Activated T-cell treated with anti-CD3 and anti-CD28 coated beads, Interleukin-2, amount 50 U/mL, for 24 hours (primary cell): ENCODE measurements around the gene THOC6.
A peak's percentile ranks its signal among the peaks of the same experiment; 100 is the strongest.
"Not testable (repeated sequence)": the region's sequence is repeated elsewhere in the genome, so short reads cannot be mapped to it uniquely, and the experiment has no call there.

Source experiments
- DNase-seq: peaks from one replicate; pipeline ENCODE4 v3.0.0-alpha.2; 2020
- H3K27ac Mint-ChIP-seq: 2 replicates; pipeline ENCODE4 v1.8.0; 2020; ENCODE audit warnings: mild to moderate bottlenecking, mixed read lengths
- H3K27me3 Mint-ChIP-seq: 2 replicates; pipeline ENCODE4 v1.8.0; 2020; ENCODE audit warnings: mixed read lengths
- H3K36me3 Mint-ChIP-seq: 2 replicates; pipeline ENCODE4 v1.8.0; 2020; ENCODE audit warnings: low read depth, mixed read lengths
- H3K4me1 Mint-ChIP-seq: 2 replicates; pipeline ENCODE4 v1.8.0; 2020; ENCODE audit warnings: low read depth, mixed read lengths
- H3K4me3 Mint-ChIP-seq: 2 replicates; pipeline ENCODE4 v1.8.0; 2020; ENCODE audit warnings: mild to moderate bottlenecking, moderate library complexity, mixed read lengths
- H3K9me3 Mint-ChIP-seq: 2 replicates; pipeline ENCODE4 v1.8.0; 2020; ENCODE audit warnings: mixed read lengths

Gene THOC6

DNA sequence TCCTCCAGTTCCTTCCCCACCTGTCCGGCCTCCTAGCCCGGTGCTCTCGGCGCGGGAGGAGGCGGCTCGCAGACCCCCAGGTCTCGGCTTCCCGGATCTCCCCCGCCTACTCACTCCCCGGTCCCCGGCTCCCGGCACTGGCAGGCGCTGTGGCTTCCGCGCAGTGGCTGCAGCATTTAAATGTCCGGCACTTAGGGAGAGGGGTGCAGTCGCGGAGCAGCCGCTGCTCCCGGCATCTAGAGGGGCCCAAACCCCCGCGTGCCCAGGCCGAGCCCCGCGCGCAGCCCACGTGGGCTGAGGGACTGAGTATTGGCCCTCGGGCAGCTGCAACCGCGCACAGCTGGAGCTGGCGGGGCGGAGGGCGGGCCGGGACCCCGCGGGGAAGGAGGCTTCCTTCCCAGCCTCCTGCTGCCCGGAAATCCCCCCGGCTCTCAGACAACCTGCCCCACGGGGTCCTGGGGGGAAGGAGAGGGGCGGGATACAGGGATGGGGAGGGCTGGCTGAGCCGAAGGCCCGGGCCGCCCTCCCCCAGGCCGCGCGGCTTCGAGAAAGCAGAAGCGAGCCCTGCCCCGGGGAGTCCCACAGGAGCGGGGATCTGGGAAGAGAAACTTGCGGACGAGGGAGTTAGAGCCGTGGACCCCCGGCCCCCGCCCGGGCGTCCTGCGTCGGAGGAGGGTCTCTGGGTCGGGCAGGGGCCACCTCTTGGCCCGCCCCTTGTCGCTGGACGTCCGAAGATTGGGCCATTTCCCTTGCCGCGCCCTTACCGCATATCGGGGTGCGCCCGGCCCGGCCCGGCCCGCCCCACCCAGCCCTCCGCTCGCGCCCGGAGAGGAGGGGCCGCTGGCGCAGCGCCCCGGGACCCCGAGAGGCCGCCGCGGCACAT lies 22.2 kb downstream of the THOC6 start, which contains the start of gene MMP25:
MMP25 (plus strand) TSS at position 804 of the 883 bp plus-strand sequence. CDS start 357 bp downstream, outside the sequence.
- H3K4me3 Mint-ChIP-seq: peak within 1 kb of the TSS; percentile 68
- peak within 1 kb of the TSS; percentile 22 for H3K27ac Mint-ChIP-seq
- no peaks in the 10 kb centered on the region for H3K36me3 Mint-ChIP-seq
- H3K4me1 Mint-ChIP-seq: peaks cover 16% of the 10 kb centered on the region
- H3K9me3 Mint-ChIP-seq: no peaks in the 10 kb centered on the region
- H3K27me3 Mint-ChIP-seq: peaks cover 63% of the 10 kb centered on the region
- DNase-seq: peak; percentile 55

DNA sequence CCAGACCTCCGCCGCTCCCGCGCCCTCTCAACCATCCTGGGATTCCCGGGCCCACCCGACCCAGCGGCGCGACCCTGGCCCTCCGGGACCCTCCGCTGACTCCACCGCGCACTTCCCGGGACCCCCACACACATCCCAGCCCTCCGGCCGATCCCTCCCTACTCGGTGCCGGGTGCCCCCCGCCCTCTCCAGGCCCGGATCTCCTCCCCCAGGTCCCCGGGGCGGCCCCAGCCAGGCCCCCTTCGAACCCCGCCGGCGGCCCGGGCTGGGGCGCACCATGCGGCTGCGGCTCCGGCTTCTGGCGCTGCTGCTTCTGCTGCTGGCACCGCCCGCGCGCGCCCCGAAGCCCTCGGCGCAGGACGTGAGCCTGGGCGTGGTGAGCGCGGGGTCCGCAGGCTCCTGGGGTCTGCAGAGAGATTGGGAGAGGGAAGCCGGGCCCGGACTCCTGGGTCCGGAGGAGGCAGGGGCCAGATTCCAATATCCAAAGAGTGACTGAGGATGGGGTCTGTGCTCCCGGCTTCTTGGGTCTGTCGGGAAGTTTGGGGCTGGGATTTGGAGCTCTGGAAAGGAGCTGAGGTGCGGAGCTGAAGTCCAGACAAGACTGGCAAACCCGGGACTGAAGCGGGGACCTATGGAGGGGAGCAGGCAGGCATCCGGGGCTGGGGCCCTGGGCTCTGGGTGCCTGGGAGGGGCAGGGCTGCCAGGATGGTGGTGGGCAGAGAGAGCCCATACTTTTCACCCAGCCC lies 23.0 kb downstream of the THOC6 start:
- Mint-ChIP-seq H3K9me3 (no peaks in the 10 kb centered on the region), H3K4me3 (peak overlapping the region; percentile 36), H3K4me1 (peaks cover 20% of the 10 kb centered on the region), H3K27ac (no peak overlapping the region), H3K27me3 (peaks cover 56% of the 10 kb centered on the region), H3K36me3 (no peaks in the 10 kb centered on the region)
- no peak for DNase-seq

DNA sequence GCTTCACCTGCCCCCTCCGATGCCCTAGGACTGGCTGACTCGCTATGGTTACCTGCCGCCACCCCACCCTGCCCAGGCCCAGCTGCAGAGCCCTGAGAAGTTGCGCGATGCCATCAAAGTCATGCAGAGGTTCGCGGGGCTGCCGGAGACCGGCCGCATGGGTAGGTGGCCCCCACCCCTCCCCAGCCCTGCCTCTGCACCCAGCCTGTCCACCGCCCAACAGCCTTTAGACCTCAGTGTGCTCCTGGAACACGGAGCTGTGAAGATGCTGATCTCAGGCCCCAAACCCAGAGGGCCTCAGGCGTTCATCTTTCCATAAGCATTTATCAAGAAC lies 23.5 kb downstream of the THOC6 start:
- H3K27me3 Mint-ChIP-seq: peaks cover 53% of the 10 kb centered on the region
- no peak for DNase-seq
- H3K36me3 Mint-ChIP-seq: no peaks in the 10 kb centered on the region
- no peaks in the 10 kb centered on the region for H3K9me3 Mint-ChIP-seq
- no peak overlapping the region for H3K27ac Mint-ChIP-seq
- H3K4me1 Mint-ChIP-seq: peaks cover 23% of the 10 kb centered on the region
- no peak overlapping the region for H3K4me3 Mint-ChIP-seq

DNA sequence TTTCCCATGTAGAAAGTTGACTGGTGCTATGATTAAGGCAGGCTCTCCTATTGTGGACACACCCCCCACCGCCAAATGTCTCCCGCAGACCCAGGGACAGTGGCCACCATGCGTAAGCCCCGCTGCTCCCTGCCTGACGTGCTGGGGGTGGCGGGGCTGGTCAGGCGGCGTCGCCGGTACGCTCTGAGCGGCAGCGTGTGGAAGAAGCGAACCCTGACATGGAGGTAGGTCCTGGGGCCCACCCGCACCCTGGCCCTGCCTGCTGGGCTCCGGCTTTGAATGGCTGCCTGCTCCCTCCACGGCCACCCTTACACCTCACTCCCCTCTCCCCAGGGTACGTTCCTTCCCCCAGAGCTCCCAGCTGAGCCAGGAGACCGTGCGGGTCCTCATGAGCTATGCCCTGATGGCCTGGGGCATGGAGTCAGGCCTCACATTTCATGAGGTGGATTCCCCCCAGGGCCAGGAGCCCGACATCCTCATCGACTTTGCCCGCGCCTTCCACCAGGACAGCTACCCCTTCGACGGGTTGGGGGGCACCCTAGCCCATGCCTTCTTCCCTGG lies 26.2 kb downstream of the THOC6 start:
- Mint-ChIP-seq H3K9me3 (no peaks in the 10 kb centered on the region), H3K27me3 (peaks cover 26% of the 10 kb centered on the region), H3K4me1 (peaks cover 32% of the 10 kb centered on the region), H3K36me3 (peaks cover 12% of the 10 kb centered on the region), H3K27ac (no peak overlapping the region), H3K4me3 (no peak overlapping the region)
- DNase-seq: no peak

DNA sequence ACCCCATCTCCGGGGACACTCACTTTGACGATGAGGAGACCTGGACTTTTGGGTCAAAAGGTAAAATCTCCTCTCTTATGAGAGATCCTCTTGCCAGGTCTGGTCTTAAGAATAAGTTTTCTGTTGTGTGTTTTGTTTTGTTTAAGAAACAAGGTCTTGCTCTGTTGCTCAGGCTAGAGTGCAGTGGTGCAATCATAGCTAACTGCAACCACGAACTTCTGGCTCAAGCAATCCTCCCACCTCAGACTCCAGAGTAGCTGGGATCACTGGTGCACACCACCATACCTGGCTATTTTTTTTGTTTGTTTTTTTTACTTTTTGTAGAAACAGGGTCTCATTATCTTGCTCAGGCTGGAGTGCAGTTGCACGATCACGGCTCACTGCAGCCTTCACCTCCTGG lies 26.7 kb downstream of the THOC6 start:
- Mint-ChIP-seq H3K27me3 (peaks cover 21% of the 10 kb centered on the region), H3K4me3 (no peak overlapping the region), H3K36me3 (peaks cover 17% of the 10 kb centered on the region), H3K9me3 (no peaks in the 10 kb centered on the region), H3K27ac (no peak overlapping the region), H3K4me1 (peaks cover 33% of the 10 kb centered on the region)
- DNase-seq: no peak

DNA sequence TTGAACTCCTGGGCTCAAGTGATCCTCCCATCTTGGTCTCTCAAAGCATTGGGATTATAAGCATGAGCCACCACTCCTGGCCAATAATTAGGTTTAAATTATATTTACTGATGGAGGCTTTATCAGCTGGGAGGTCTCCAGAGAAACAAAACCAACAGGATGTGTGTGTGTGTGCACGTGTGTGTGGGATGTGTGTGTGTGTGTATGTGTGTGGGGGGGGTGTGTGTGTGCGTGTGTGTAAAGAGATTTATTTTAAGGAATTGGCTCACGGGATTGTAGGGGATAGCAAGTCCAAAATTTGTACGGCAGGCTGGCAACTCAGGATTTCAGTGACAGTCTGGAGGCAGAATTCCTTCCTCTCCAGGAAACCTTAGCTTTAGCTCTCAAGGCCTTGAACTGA lies 27.2 kb downstream of the THOC6 start:
- no peak for DNase-seq
- no peak overlapping the region for H3K27ac Mint-ChIP-seq
- peaks cover 37% of the 10 kb centered on the region for H3K4me1 Mint-ChIP-seq
- H3K27me3 Mint-ChIP-seq: peaks cover 18% of the 10 kb centered on the region
- no peaks in the 10 kb centered on the region for H3K9me3 Mint-ChIP-seq
- no peak overlapping the region for H3K4me3 Mint-ChIP-seq
- peaks cover 19% of the 10 kb centered on the region for H3K36me3 Mint-ChIP-seq

DNA sequence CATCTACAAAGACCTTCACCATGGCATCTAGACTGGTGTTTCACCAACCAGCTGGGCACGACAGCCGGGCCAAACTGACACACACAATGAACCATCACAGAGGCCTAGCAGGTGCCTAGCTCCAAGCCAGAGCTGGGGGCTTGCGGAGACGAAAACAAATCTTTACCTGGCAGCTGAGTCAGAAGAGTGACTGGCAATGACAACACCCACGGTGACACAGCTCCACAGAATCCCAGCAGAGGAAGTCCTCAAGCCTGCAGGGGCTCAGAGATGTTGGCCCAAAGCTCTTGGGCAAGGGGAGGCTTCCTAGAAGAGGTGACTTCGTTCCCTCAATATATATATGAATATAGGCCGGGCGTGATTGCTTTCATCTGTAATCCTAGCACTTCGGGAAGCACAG lies 27.7 kb downstream of the THOC6 start:
- Mint-ChIP-seq H3K4me1 (peaks cover 37% of the 10 kb centered on the region), H3K27ac (peak overlapping the region; percentile 6), H3K36me3 (peaks cover 19% of the 10 kb centered on the region), H3K4me3 (no peak overlapping the region), H3K27me3 (peaks cover 18% of the 10 kb centered on the region), H3K9me3 (no peaks in the 10 kb centered on the region)
- no peak for DNase-seq

DNA sequence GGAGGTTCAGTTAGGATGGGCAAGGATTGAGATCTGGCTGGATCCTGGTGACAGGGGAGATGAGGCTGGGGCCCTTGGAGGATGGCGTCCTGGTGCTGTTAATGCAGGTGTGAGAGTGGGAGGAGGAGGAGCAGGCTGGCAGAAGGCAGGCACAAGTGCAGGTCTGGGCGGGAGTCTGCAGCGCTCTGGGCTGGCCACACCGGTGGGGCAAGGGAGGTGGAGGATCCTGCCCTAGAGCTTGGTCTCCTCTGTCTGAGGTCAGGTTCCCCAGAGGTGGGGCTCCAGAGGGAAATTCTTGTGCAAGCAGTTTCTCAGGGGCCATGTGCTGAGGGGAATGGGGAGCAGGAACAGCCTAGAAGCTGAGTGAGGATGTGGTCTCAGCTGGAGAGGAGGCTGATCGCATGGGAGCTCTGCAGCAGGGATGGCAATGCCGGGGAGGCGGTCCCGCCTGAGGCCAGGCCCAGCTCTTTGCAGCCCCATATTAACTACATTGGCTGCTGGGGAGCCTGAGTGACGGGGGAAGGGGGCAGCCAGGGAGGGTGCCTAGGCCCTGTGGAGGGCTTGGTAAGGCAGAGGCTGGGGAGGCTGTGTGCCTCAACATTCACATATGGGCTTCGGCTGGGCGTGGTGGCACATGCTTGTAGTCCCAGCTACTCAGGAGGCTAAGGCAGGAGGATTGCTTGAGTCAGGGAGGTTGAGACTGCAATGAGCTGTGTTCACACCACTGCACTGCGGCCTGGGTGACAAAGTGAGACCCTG lies 28.9 kb downstream of the THOC6 start:
- DNase-seq: peak; percentile 60
- H3K4me3 Mint-ChIP-seq, H3K9me3 Mint-ChIP-seq, H3K27me3 Mint-ChIP-seq: not testable (repeated sequence)
- peaks cover 45% of the 10 kb centered on the region for H3K4me1 Mint-ChIP-seq
- H3K36me3 Mint-ChIP-seq: peaks cover 28% of the 10 kb centered on the region
- peak overlapping the region; percentile 55 for H3K27ac Mint-ChIP-seq

DNA sequence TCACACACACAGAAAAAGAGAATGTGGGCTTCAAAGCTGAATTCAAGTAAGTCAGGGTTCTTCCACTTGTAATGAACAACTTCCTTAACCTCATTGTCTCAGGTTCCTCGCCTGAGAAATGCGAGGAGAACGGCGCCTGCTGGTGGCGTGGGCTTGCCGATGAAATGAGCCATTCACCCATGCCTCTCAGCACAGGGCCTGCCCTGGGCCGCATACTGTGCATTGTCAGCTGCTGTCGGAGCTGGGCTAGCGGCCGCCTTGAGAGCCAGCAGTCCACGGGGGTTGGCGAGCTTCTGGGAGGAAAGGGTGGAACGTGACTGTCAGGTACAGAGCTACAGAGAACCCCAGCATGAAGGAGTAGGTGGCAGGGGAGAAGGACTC lies 29.5 kb downstream of the THOC6 start:
- H3K27ac Mint-ChIP-seq, H3K4me3 Mint-ChIP-seq, H3K27me3 Mint-ChIP-seq, H3K9me3 Mint-ChIP-seq, DNase-seq: not testable (repeated sequence)
- H3K4me1 Mint-ChIP-seq: peaks cover 43% of the 10 kb centered on the region
- peaks cover 28% of the 10 kb centered on the region for H3K36me3 Mint-ChIP-seq

DNA sequence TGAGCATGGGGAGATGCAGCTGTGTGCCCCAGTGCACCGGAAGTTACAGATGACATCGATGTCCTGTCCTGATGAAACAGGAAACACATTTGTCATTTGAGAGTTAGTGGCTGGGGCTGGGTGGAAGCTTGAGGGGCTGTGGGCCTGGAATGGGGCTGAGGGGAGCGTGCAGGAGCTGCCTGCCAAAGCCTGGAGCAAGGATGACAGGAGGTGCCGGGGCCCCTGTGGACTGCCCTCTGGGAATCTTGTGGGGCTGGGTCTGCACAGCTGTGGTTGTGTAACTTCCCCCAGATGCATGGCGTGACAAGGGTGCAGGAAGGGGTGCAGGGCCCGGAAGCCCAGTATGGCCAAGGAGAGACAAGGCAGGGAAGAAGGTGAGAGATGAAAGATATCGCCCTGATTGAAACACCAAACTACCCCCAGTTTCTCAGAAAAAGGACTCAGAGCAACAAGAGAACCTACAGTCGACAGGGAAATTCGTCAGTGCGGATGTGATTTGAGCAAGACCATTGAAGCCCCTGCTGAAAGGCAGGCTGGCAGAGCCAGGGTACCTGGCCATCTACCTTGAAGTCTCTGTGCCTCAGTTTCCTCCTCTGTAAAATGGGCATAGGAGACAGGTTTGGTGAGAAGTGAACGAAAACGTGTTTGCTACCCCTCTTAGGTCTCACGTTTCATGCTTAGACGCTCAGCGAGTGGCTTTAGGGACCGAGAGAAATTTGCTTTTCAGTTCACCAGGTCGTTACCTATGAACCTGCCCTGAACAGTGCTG lies 31.3 kb downstream of the THOC6 start:
- DNase-seq: no peak
- H3K4me3 Mint-ChIP-seq: peak overlapping the region; percentile 28
- H3K9me3 Mint-ChIP-seq: no peaks in the 10 kb centered on the region
- H3K4me1 Mint-ChIP-seq: peaks cover 46% of the 10 kb centered on the region
- H3K27me3 Mint-ChIP-seq: no peaks in the 10 kb centered on the region
- peak overlapping the region; percentile 79 for H3K27ac Mint-ChIP-seq
- H3K36me3 Mint-ChIP-seq: peaks cover 32% of the 10 kb centered on the region

DNA sequence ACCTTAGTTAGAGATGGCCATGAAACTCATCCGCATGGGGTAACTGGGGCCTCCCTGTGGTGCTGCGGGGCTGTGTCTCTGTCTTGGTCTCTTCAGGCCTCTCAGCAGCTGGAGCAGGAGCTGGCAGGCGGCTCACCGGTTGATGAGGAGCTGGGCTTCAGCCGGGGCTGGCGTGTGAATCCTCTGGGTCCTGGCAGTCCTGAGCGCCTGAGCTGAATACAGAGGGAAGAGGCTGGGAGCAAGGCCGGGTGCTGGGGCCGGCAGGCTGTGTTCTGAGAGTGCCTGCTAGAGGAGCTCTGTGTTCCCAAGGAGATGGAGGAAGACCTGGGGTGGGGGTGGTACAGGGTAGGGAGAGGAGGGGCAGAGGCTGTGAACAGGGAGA lies 31.9 kb downstream of the THOC6 start:
- Mint-ChIP-seq H3K4me1 (peaks cover 52% of the 10 kb centered on the region), H3K36me3 (peaks cover 32% of the 10 kb centered on the region), H3K27ac (peak overlapping the region; percentile 61)
- not testable (repeated sequence) for DNase-seq, H3K27me3 Mint-ChIP-seq, H3K9me3 Mint-ChIP-seq, H3K4me3 Mint-ChIP-seq

DNA sequence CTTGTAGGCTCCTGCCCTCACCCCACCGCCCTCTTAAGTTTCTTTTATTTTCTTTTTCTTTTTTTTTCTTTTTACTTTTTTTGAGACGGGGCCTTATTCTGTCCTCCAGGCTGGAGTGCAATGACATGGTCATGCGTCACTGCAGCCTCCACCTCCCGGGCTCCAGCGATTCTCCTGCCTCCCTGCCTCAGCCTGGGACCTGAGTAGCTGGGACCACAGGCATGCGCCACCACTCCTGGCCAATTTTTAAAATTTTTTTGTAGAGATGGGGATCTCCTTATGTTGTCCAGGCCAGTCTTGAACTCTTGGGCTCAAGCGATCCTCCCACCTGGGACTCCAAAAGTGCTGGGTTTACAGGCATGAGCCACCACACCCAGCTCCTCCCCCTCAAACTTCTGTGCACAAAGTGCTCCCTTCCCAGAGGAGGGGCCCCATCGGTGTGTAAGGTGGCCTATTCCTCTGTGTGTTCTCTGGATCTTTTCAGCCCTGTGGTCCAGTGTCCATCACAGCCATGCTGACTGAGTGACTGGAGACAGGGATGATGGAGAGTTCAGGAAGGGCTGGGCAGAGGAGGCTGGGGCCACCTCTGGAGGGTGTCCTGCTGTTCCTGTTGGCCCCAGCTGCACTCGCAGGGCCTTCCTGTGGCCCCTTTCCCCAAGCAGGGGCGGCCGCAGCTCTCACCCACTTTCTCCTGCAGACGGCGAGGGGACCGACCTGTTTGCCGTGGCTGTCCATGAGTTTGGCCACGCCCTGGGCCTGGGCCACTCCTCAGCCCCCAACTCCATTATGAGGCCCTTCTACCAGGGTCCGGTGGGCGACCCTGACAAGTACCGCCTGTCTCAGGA lies 32.7 kb downstream of the THOC6 start:
- no peak overlapping the region for H3K27ac Mint-ChIP-seq

More for the DNA sequence above, 32.7 kb downstream of the THOC6 start:
- no peaks in the 10 kb centered on the region for H3K27me3 Mint-ChIP-seq
- peak overlapping the region; percentile 87 for H3K4me3 Mint-ChIP-seq
- H3K36me3 Mint-ChIP-seq: peaks cover 32% of the 10 kb centered on the region
- no peaks in the 10 kb centered on the region for H3K9me3 Mint-ChIP-seq
- no peak for DNase-seq
- H3K4me1 Mint-ChIP-seq: peaks cover 50% of the 10 kb centered on the region
